Retinal pigment epithelial cell (primary cell): ENCODE results near the gene ECHS1.

ENCODE experiments used
- DNase-seq: peaks from one replicate; pipeline ENCODE4 v3.0.0-alpha.2; 2010; ENCODE audit warnings: low read depth
- H3K4me3 ChIP-seq: 2 replicates; pipeline ENCODE4 v1.5.1; 2011; ENCODE audit warnings: mild to moderate bottlenecking, low read length, control low read depth, moderate library complexity
- CTCF ChIP-seq: conservative IDR thresholded peaks from 2 replicates; pipeline ENCODE4 v1.5.1; 2011; ENCODE audit warnings: low read depth, low read length, control low read depth, inconsistent platforms

ECHS1 gene

GRCh38 chr10:133373174-133374090 is at the start of gene ECHS1:
Gene ECHS1 (minus strand): TSS chr10:133373354. CDS start chr10:133373333, 21 bp downstream.
- DNase-seq: peak; percentile 57
- no peak for TF ChIP-seq CTCF

GRCh38 chr10:133422223-133422806 is 49.2 kb upstream of the ECHS1 start:
- H3K4me3 ChIP-seq: no peak overlapping the region
- no peak for DNase-seq
- no peak for TF ChIP-seq CTCF

More at GRCh38 chr10:133373174-133374090, at the start of gene ECHS1:
- H3K4me3 ChIP-seq: peak within 1 kb of the TSS; percentile 76

- H3K4me3 ChIP-seq: no peak overlapping the region
- TF ChIP-seq CTCF: no peak
- no peak for DNase-seq
Measured at GRCh38 chr10:133421336-133422222, 48.4 kb upstream of the ECHS1 start.

GRCh38 chr10:133420579-133420978 is 47.4 kb upstream of the ECHS1 start:
- no peak for TF ChIP-seq CTCF
- H3K4me3 ChIP-seq: no peak overlapping the region
- DNase-seq: no peak

GRCh38 chr10:133420028-133420427 is 46.9 kb upstream of the ECHS1 start:
- no peak for DNase-seq
- no peak for TF ChIP-seq CTCF
- H3K4me3 ChIP-seq: no peak overlapping the region

GRCh38 chr10:133419211-133419950 is 46.2 kb upstream of the ECHS1 start:
- no peak overlapping the region for H3K4me3 ChIP-seq
- DNase-seq: no peak
- TF ChIP-seq CTCF: no peak
